Vagina (tissue), 2 donors: Measurements from ENCODE around the gene LY6G6D. TPM values are rescaled to one million over a fixed set of nuclear protein-coding genes. Genes with fewer than 3 reads are reported as not detected.

Source experiments
- DNase-seq, 2 donors: peaks; one replicate each; pipeline ENCODE4 v3.0.0-alpha.2; 2017; ENCODE audit errors: extremely low spot score in 2 of 2
- H3K27ac ChIP-seq: fragments of 200-600 bp; sonication (generic); one replicate; pipeline ENCODE4 v1.5.1; 2019
- H3K27me3 ChIP-seq: fragments of 200-600 bp; sonication (generic); one replicate; pipeline ENCODE4 v1.5.1; 2019
- H3K36me3 ChIP-seq, 2 donors: fragments of 200-600 bp; sonication (generic); one replicate each; pipeline ENCODE4 v1.5.1; 2017 to 2019
- H3K4me1 ChIP-seq: fragments of 200-600 bp; sonication (generic); one replicate; pipeline ENCODE4 v1.5.1; 2019
- H3K4me3 ChIP-seq, 2 donors: fragments of 200-600 bp; sonication (generic); 1 replicate in 1 of 2; 2 replicates in 1 of 2; pipeline ENCODE4 v1.5.1; 2016 to 2019
- H3K9me3 ChIP-seq: fragments of 200-600 bp; sonication (generic); one replicate; pipeline ENCODE4 v1.5.1; 2019
- CTCF ChIP-seq, 3 experiments: fragments of 450-650 bp in 2 of 3; fragments of 200-600 bp in 1 of 3; sonication (generic) in 1 of 3; IDR thresholded peaks; one replicate each; pipeline ENCODE4 v1.5.1; 2017 to 2019; ENCODE audit warnings: antibody characterized with exemption in 3 of 3, mild to moderate bottlenecking in 2 of 3, moderate library complexity in 2 of 3
- POLR2A ChIP-seq, 2 donors: fragments of 450-650 bp; IDR thresholded peaks; one replicate each; pipeline ENCODE4 v1.6.1; 2017; ENCODE audit warnings: antibody characterized with exemption in 2 of 2, mild to moderate bottlenecking in 2 of 2, moderate library complexity in 2 of 2
- POLR2AphosphoS5 ChIP-seq, 2 donors: sonication (generic); formaldehyde crosslinking; IDR thresholded peaks; one replicate each; pipeline ENCODE4 v1.9.0; 2017; ENCODE audit warnings: antibody characterized with exemption in 2 of 2, mild to moderate bottlenecking in 2 of 2, low read depth in 1 of 2; ENCODE audit not compliant: insufficient read depth in 1 of 2
- intact Hi-C: fragments of 100-400 bp; cut with DNase I; formaldehyde crosslinking; loops from one replicate; pipeline ENCODE4 v1.15.1; 2023
- total RNA-seq: library from RNA; depleted of rRNA; stranded (reverse); fragments of >200 nt; gene quantifications from one replicate; pipeline ENCODE4 v1.2.3, GENCODE V29; 2016

LY6G6D gene
- total RNA-seq, 1 donor from 2014 or later, result not detected

- Histone ChIP-seq H3K36me3 (no peaks in the 10 kb centered on the region), H3K4me1 (peaks cover 14% of the 10 kb centered on the region), H3K27ac (peak overlapping the region; percentile 71), H3K4me3 (no peak overlapping the region), H3K27me3 (no peaks in the 10 kb centered on the region), H3K9me3 (no peaks in the 10 kb centered on the region)
- TF ChIP-seq CTCF (IDR thresholded peaks at IDR 0.05) (no peak), POLR2A (IDR thresholded peaks at IDR 0.05) (no peak), POLR2AphosphoS5 (IDR thresholded peaks at IDR 0.05; ENCODE audit: insufficient read depth in 1 of 2, low read depth in 1 of 2) (no peak)
- intact Hi-C loops, result no loop called here
- no peak for DNase-seq
Observed at GRCh38 chr6:31717499-31718222, 2.5 kb downstream of the LY6G6D start.

GRCh38 chr6:31718265-31718664 lies 3.1 kb downstream of the LY6G6D start:
- Histone ChIP-seq H3K36me3 (no peaks in the 10 kb centered on the region), H3K27ac (peak overlapping the region; percentile 71), H3K4me3 (no peak overlapping the region), H3K4me1 (peaks cover 14% of the 10 kb centered on the region), H3K9me3 (no peaks in the 10 kb centered on the region), H3K27me3 (no peaks in the 10 kb centered on the region)
- intact Hi-C loops, result no loop called here
- no peak for DNase-seq
- TF ChIP-seq POLR2AphosphoS5 (IDR thresholded peaks at IDR 0.05; ENCODE audit: insufficient read depth in 1 of 2, low read depth in 1 of 2) (peak in 1 of 2 donors; percentile 88), CTCF (IDR thresholded peaks at IDR 0.05) (no peak)

- TF ChIP-seq POLR2A (IDR thresholded peaks at IDR 0.05), result no peak
- H3K4me1 ChIP-seq, result peaks cover 13% of the 10 kb centered on the region
- H3K27ac ChIP-seq, result peak overlapping the region; percentile 71
- H3K4me3 ChIP-seq, result no peak overlapping the region
- intact Hi-C loops, result no loop called here
- H3K36me3 ChIP-seq, result no peaks in the 10 kb centered on the region
- no peaks in the 10 kb centered on the region for H3K27me3 ChIP-seq
- DNase-seq, result no peak
- H3K9me3 ChIP-seq, result no peaks in the 10 kb centered on the region
Observed at GRCh38 chr6:31719001-31719400, 3.9 kb downstream of the LY6G6D start.

- H3K27me3 ChIP-seq, result no peaks in the 10 kb centered on the region
- no peaks in the 10 kb centered on the region for H3K9me3 ChIP-seq
- intact Hi-C loops, result no loop called here
- H3K4me3 ChIP-seq, result peak overlapping the region in 1 of 2 donors; percentile 3
- H3K4me1 ChIP-seq, result peaks cover 7% of the 10 kb centered on the region
- TF ChIP-seq POLR2AphosphoS5 (IDR thresholded peaks at IDR 0.05; ENCODE audit: insufficient read depth in 1 of 2, low read depth in 1 of 2) (no peak), POLR2A (IDR thresholded peaks at IDR 0.05) (no peak), CTCF (IDR thresholded peaks at IDR 0.05) (no peak)
- DNase-seq, result no peak
- H3K27ac ChIP-seq, result no peak overlapping the region
- no peaks in the 10 kb centered on the region for H3K36me3 ChIP-seq
Observed at GRCh38 chr6:31720196-31720770, 5.1 kb downstream of the LY6G6D start.

- Histone ChIP-seq H3K27ac (no peak within 1 kb of the TSS), H3K4me3 (no peak within 1 kb of the TSS), H3K36me3 (peaks cover 0 to 4% of the 10 kb centered on the region in 2 donors), H3K27me3 (no peaks in the 10 kb centered on the region), H3K9me3 (no peaks in the 10 kb centered on the region), H3K4me1 (peaks cover 13% of the 10 kb centered on the region)
- no peak for DNase-seq
- intact Hi-C loops, result no loop called here
- no peak for TF ChIP-seq POLR2A (IDR thresholded peaks at IDR 0.05)
Observed at GRCh38 chr6:31721351-31722020, 6.3 kb downstream of the LY6G6D start, which contains the start of gene LY6G6C. Gene LY6G6C, minus strand, starts transcription at chr6:31721746. Its CDS starts 67 bp downstream, at chr6:31721679.

GRCh38 chr6:31722173-31722572 lies 7.0 kb downstream of the LY6G6D start:
- Histone ChIP-seq H3K4me1 (peaks cover 20% of the 10 kb centered on the region), H3K9me3 (no peaks in the 10 kb centered on the region), H3K4me3 (no peak overlapping the region), H3K27me3 (no peaks in the 10 kb centered on the region), H3K27ac (no peak overlapping the region), H3K36me3 (peaks cover 0 to 11% of the 10 kb centered on the region in 2 donors)
- no peak for TF ChIP-seq POLR2A (IDR thresholded peaks at IDR 0.05)
- TF ChIP-seq POLR2AphosphoS5 (IDR thresholded peaks at IDR 0.05; ENCODE audit: insufficient read depth in 1 of 2, low read depth in 1 of 2), result no peak
- TF ChIP-seq CTCF (IDR thresholded peaks at IDR 0.05), result no peak
- intact Hi-C loops, result no loop called here
- no peak for DNase-seq
